ENCODE data around the gene TSC22D4. TPM values are rescaled to one million over a fixed set of nuclear protein-coding genes. Genes with fewer than 3 reads are reported as not detected.

The TSC22D4 gene
- polyA plus RNA-seq, 2 of the 4 experiments (the other 2 are of a cell fraction) = 7.9 to 28.9 TPM

GRCh38 chr7:100428967-100429636, 49.9 kb downstream of the TSC22D4 start (continued):
- TF ChIP-seq USF2 (IDR thresholded peaks at IDR 0.05) (peak; percentile 92), HOXA7 (CRISPR knock-in tag; IDR thresholded peaks at IDR 0.05) (no peak; the same call in 1 of the 2 replicates), EHMT2 (IDR thresholded peaks at IDR 0.05; ENCODE audit: low read depth) (no peak), MAZ (IDR thresholded peaks at IDR 0.05; ENCODE audit: borderline replicate concordance, low read depth, low read length) (peak; percentile 95), MAFK (IDR thresholded peaks at IDR 0.05; ENCODE audit: partially characterized antibody) (peak; percentile 88), RNF2 (IDR thresholded peaks at IDR 0.05; ENCODE audit: borderline replicate concordance, low read depth) (no peak), JUN (IDR thresholded peaks at IDR 0.05) (peak; percentile 51 to 71; a peak in 3 of 5 replicates), EP300 (IDR thresholded peaks at IDR 0.05) (no peak), CHD2 (IDR thresholded peaks at IDR 0.05; ENCODE audit: low read length, partially characterized antibody) (no peak), HES2 (IDR thresholded peaks at IDR 0.05) (no peak), SMC3 (IDR thresholded peaks at IDR 0.05) (no peak), HEYL (CRISPR knock-in tag; IDR thresholded peaks at IDR 0.05) (no peak), BHLHE40 (IDR thresholded peaks at IDR 0.05; ENCODE audit: low read depth, low read length) (peak; percentile 100), FOSL2 (IDR thresholded peaks at IDR 0.05) (no peak), FOSL2 (CRISPR knock-in tag; IDR thresholded peaks at IDR 0.05) (no peak; the same call in 1 of the 2 replicates), ZNF302 (CRISPR knock-in tag; IDR thresholded peaks at IDR 0.05) (no peak)
- TF ChIP-seq, protein P1, sequence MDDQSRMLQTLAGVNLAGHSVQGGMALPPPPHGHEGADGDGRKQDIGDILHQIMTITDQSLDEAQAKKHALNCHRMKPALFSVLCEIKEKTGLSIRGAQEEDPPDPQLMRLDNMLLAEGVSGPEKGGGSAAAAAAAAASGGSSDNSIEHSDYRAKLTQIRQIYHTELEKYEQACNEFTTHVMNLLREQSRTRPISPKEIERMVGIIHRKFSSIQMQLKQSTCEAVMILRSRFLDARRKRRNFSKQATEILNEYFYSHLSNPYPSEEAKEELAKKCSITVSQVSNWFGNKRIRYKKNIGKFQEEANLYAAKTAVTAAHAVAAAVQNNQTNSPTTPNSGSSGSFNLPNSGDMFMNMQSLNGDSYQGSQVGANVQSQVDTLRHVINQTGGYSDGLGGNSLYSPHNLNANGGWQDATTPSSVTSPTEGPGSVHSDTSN (IDR thresholded peaks at IDR 0.05) = peak; percentile 71; the same call in 1 of the 2 replicates
- TF ChIP-seq, protein P2, sequence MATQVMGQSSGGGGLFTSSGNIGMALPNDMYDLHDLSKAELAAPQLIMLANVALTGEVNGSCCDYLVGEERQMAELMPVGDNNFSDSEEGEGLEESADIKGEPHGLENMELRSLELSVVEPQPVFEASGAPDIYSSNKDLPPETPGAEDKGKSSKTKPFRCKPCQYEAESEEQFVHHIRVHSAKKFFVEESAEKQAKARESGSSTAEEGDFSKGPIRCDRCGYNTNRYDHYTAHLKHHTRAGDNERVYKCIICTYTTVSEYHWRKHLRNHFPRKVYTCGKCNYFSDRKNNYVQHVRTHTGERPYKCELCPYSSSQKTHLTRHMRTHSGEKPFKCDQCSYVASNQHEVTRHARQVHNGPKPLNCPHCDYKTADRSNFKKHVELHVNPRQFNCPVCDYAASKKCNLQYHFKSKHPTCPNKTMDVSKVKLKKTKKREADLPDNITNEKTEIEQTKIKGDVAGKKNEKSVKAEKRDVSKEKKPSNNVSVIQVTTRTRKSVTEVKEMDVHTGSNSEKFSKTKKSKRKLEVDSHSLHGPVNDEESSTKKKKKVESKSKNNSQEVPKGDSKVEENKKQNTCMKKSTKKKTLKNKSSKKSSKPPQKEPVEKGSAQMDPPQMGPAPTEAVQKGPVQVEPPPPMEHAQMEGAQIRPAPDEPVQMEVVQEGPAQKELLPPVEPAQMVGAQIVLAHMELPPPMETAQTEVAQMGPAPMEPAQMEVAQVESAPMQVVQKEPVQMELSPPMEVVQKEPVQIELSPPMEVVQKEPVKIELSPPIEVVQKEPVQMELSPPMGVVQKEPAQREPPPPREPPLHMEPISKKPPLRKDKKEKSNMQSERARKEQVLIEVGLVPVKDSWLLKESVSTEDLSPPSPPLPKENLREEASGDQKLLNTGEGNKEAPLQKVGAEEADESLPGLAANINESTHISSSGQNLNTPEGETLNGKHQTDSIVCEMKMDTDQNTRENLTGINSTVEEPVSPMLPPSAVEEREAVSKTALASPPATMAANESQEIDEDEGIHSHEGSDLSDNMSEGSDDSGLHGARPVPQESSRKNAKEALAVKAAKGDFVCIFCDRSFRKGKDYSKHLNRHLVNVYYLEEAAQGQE (IDR thresholded peaks at IDR 0.05) = no peak

DNA sequence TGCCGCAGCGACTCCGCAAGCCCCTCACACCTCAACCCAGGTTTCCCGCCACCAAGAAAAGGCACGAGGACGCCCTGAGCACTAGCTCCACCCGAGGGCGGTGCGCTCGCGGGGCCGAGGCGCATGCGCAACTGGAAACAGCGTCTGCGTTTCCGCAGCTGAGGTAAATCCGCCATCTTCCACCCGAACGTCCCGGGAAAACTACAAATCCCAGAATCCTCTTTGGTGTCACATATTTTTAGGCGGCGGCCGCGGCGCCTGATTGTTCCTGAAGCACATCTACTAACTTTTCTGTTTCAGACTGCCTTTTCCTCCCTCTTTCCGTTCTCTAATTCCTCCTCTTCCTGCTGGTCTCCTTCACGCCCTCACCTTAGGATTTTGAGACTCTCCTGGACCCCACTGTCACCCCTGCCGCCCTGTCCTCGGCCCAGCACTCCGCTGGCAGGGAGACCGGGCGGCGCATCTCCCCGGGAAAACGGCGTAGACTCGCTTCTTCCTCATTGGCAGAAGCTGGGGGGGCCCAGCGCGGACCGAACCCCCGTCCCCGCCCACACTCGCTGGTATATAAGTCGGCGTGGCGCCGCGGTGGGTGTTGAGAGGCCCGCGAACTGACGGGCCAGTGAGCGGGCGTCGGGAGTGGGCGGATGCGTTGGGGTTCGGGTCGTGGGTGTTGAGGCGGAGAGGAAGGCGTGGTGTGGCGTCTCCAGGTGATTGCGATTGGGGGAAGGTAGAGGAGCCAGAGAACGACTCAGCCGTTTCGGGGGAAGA, 50.6 kb downstream of the TSC22D4 start, which contains the start of gene ZCWPW1:
Gene ZCWPW1 (minus strand): TSS at position 505 of the 768 bp plus-strand sequence. CDS start 8,054 bp downstream, outside the sequence.
- no peak for FAIRE-seq
- Histone ChIP-seq H3K4me2 (peak within 1 kb of the TSS; percentile 88), H3K9me3 (peaks cover 5% of the 10 kb centered on the region; the same call in 1 of the 3 replicates), H3K4me1 (peaks cover 26% of the 10 kb centered on the region; the same call in 2 of the 3 replicates), H3K4me3 (peak within 1 kb of the TSS; percentile 86), H3K27ac (peak within 1 kb of the TSS; percentile 93 to 100)
- DNase-seq (ENCODE audit: low read depth in 1 of 2, low spot score in 1 of 2) = peak; percentile 88 to 99
- peak; percentile 77 to 78 for ATAC-seq
- ChIA-PET CTCF (interaction anchor here (0.8 to 1.5 kb wide), 4 partner anchors 10 to 27 kb away, joined by 3 to 5 read pairs (median 4); no protein-coding TSS in a partner anchor), POLR2A (interaction anchor here (0.6 to 2.8 kb wide), 44 partner anchors 9 to 1020 kb away, joined by 3 to 23 read pairs (median 6); partner anchors contain the start of genes AGFG2, BUD31, COPS6 and FBXO24)
- 2% methylated on average over 55 of the region's 66 CpGs for WGBS (ENCODE audit: missing lambda C conversion rate)
- TF ChIP-seq RAD21 (conservative IDR thresholded peaks at IDR 0.05 in 1 of 2, IDR thresholded peaks at IDR 0.05 in 1 of 2) = no peak
- no peak for TF ChIP-seq NPAS2 (CRISPR knock-in tag; IDR thresholded peaks at IDR 0.05; ENCODE audit: borderline replicate concordance)
- TF ChIP-seq, protein P3, sequence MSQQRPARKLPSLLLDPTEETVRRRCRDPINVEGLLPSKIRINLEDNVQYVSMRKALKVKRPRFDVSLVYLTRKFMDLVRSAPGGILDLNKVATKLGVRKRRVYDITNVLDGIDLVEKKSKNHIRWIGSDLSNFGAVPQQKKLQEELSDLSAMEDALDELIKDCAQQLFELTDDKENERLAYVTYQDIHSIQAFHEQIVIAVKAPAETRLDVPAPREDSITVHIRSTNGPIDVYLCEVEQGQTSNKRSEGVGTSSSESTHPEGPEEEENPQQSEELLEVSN (IDR thresholded peaks at IDR 0.05; ENCODE audit: borderline replicate concordance, low read depth) = peak; percentile 100
- no peak for TF ChIP-seq ZFP36 (IDR thresholded peaks at IDR 0.05; ENCODE audit: borderline replicate concordance, partially characterized antibody)
- TF ChIP-seq, protein P1 (IDR thresholded peaks at IDR 0.05) = peak; percentile 77
- no peak for TF ChIP-seq ELK1 (IDR thresholded peaks at IDR 0.05; ENCODE audit: low read depth, low read length)
- TF ChIP-seq RNF2 (IDR thresholded peaks at IDR 0.05; ENCODE audit: borderline replicate concordance, low read depth) = no peak
- TF ChIP-seq HOXB5 (CRISPR knock-in tag; IDR thresholded peaks at IDR 0.05) = peak; percentile 92
- 0 out of 2 replicates have a peak, but pooled peaks have one; percentile 40 for TF ChIP-seq USF2 (IDR thresholded peaks at IDR 0.05)
- no peak for TF ChIP-seq RCOR1 (IDR thresholded peaks at IDR 0.05; ENCODE audit: low read depth, low read length)

Measured in A549 (cell line).